ENCODE data around the gene CD200.
"Not testable (repeated sequence)": the region's sequence is repeated elsewhere in the genome, so short reads cannot be mapped to it uniquely, and the experiment has no call there.

DNA sequence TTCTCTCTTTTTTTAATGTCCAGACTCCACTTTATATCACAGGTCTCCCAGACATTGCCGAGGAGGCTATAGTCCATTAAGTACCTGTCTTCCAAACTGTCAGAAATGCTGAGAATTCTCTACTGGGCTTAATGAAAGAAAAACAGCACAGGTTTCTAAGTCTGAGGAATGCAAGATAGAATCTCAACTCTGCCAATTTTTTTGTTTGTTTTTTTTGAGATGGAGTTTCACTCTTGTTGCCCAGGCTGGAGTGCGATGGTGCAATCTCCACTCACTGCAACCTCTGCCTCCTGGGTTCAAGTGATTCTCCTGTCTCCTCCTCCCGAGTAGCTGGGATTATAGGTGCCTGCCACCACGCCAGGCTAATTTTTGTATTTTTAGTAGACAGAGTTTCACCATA lies 45.4 kb downstream of the CD200 start:
- not testable (repeated sequence) for TF ChIP-seq EP300 (IDR thresholded peaks at IDR 0.05)
- TF ChIP-seq, protein P1, sequence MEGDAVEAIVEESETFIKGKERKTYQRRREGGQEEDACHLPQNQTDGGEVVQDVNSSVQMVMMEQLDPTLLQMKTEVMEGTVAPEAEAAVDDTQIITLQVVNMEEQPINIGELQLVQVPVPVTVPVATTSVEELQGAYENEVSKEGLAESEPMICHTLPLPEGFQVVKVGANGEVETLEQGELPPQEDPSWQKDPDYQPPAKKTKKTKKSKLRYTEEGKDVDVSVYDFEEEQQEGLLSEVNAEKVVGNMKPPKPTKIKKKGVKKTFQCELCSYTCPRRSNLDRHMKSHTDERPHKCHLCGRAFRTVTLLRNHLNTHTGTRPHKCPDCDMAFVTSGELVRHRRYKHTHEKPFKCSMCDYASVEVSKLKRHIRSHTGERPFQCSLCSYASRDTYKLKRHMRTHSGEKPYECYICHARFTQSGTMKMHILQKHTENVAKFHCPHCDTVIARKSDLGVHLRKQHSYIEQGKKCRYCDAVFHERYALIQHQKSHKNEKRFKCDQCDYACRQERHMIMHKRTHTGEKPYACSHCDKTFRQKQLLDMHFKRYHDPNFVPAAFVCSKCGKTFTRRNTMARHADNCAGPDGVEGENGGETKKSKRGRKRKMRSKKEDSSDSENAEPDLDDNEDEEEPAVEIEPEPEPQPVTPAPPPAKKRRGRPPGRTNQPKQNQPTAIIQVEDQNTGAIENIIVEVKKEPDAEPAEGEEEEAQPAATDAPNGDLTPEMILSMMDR (IDR thresholded peaks at IDR 0.05), result not testable (repeated sequence)

Data from suprapubic skin (tissue), 3 donors.